HG02970 (cell line): ENCODE measurements around the gene RNF214.
"Not testable (repeated sequence)": the region's sequence is repeated elsewhere in the genome, so short reads cannot be mapped to it uniquely, and the experiment has no call there.

Source experiments
- ATAC-seq: cut with Tn5 transposase; IDR thresholded peaks from one replicate; pipeline ENCODE4 v1.9.1; 2021; ENCODE audit warnings: mild to moderate bottlenecking, moderate library complexity, moderate number of reproducible peaks; ENCODE audit not compliant: unreplicated experiment, low FRiP score

Gene RNF214

GRCh38 chr11:117309310-117309709 is 76.8 kb downstream of the RNF214 start:
- no peak for ATAC-seq

DNA sequence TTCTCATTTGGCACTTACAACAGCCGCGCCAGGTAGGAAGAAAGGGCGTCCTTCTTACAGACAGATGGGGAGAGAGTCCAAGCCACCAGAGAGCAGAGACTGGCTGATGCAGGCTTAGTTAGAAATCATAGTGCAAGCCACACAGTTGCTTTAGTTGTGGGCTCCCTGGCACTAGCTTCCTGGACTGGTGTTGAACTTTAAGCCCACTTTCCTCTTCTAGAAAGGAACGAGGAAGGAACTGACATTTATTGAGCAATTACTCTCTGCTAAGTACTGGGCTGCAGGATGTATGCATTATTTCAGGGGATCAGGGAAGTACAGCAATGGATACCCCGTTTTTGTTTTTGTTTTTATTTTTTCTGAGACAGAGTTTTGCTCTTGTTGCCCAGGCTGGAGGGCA is 80.6 kb downstream of the RNF214 start:
- ATAC-seq: no peak

DNA sequence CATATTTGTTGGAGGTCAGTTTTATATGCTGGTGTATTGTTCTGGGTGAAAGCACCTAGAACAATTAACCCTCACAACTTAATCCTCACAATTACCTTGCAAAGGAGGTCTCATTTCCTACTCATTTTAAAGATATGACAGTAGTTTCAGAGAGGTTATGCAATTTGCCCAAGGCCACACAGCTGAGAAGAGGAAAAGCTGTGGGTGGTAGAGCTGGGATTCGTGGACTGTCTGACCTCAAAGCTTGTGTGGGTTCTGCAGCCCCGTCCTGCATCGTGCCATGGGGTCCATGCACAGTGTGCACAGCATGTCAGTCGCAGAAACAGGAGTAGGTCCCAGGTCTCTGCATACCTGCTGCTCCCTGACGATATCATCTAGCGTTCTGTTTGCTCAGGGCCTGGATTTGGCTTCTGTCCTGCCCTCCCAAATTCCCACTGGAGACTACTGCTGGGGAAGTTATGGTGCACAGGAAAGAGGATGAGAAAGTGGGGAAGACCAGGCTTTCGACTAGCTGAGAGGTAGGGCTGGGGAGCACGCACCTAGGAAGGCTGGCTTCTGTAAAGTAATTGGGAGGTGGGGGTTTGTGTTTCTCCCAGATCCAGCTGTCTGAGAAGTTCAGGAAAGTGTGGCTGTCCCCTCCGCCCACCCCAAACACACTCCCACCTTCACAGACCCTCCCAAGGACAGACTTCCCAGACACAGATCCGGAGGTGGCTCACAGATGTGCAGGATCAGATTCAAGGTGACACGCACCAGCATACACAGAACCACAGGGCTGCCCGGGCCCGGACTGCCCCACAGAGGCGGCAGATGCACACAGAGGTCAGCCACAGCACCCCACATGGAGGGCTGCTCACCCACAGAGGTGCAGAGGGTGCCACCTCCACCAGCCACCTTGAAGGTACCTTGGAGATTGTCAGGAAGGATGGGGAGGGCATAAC is 81.6 kb downstream of the RNF214 start:
- ATAC-seq: no peak

GRCh38 chr11:117314840-117315239 is 82.4 kb downstream of the RNF214 start:
- no peak for ATAC-seq

DNA sequence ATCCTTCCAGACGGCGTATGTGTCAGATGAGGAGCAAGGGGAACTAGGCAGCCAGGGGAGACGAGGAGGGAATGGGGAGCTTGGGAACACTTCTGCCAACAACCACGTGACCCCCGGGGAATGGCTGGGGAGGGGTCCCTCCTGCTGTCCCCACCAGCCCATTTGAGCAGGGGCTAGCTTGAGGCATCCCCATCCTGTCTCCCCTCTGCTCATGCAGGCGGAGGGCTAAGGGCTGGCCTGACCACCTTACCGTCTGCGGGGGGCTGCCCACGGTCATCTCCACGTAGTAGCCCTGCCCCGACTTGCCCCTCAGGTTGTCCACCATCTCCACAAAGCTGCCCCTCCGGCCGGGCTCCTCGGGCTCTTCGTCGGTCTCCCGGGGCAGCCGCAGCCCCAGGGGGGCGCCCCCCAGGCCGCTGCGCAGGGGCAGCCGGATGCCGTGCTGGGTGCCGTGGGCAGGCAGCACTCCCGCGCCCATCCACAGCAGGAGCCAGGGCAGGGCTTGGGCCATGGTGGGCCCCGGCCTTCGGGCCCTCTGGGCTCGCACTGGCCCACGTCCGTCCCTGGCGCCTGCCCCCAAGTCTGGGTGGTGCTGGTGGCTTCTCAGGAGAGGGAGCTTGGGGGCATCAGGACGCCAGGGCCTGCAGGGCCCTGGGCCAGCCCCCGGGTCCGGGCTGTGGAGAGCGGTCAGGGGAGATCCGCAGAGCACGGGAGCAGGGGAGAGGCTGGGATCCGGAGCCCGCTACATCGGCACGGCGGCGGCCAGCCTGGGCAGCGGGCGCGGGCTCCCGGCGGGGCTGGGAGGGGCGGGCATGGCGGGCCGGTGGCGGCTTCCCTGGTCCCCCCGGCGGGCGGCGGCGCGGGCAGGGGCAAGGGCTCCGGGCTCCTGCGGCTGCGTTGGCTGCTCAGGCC is 83.1 kb downstream of the RNF214 start:
- no peak for ATAC-seq

DNA sequence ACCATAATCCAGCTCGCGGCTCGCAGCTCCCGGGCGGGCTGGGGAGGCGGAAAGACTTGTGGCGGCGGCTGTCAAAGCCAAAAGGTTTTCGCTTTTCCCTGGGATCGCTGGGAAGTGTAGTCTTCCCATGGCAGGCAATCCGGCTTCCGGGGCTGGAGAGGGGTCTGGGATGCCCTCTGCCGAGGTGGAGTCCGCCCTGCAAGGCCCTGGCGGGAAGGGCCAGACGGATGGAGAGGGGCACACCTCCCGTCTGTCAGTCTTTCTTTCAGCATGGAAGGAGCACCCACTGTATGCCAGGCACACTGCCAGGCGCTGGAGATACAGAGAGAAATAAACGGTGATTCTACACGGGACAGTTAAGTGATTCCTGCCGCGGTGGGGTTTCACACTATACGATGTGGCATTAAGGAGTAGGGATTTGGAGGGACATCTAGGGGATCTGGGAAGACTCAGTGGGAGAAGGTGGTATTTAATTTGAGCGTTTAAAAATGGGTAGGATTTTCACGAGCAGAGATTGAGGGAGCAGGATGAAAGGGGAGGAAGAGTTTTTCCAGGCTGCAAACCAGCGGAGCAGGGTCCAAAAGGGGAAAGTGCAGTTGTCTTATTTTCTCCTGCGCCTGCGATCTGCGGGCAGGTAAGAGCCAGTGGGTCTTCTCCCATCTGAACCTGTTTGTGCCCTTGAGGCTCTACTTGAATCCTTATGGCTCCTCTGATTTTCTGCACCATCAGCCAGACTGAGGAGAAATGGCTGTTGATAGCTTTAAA is 83.9 kb downstream of the RNF214 start, which contains the start of gene BACE1:
Gene BACE1 (minus strand): TSS at position 60 of the 765 bp plus-strand sequence. CDS start 461 bp downstream, outside the sequence.
- ATAC-seq: no peak

DNA sequence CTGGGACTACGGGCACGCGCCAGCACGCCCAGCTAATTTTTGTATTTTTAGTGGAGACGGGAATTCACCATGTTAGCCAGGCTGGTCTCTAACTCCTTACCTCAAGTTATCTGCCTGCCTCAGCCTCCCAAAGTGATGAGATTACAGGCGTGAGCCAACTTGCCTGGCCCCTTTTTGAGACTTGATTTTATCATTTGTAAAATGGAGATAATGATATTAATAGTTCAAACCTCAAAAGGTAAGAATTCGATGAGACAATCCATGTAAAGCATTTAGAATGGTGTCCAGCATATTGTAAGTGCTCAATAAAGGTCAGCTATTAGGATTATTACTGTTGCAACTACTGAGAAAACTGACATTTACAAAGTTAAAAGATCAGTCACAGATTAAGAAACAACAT is 86.3 kb downstream of the RNF214 start:
- no peak for ATAC-seq

- ATAC-seq: no peak
Observed at GRCh38 chr11:117319214-117319840, 86.9 kb downstream of the RNF214 start.

DNA sequence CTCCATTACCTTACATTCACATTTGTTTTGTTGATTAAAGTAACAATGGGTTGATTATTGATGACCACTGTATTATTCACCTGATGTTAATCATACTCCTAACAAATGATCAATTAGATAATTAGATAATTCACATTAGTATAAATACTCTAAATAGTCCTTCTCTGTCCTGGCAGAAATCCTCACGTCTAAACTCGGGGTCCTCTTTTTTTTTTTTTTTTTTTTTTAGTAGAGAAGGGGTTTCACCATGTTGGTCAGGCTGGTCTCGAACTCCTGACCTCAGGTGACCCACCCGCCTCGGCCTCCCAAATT is 94.7 kb downstream of the RNF214 start:
- ATAC-seq: not testable (repeated sequence)

DNA sequence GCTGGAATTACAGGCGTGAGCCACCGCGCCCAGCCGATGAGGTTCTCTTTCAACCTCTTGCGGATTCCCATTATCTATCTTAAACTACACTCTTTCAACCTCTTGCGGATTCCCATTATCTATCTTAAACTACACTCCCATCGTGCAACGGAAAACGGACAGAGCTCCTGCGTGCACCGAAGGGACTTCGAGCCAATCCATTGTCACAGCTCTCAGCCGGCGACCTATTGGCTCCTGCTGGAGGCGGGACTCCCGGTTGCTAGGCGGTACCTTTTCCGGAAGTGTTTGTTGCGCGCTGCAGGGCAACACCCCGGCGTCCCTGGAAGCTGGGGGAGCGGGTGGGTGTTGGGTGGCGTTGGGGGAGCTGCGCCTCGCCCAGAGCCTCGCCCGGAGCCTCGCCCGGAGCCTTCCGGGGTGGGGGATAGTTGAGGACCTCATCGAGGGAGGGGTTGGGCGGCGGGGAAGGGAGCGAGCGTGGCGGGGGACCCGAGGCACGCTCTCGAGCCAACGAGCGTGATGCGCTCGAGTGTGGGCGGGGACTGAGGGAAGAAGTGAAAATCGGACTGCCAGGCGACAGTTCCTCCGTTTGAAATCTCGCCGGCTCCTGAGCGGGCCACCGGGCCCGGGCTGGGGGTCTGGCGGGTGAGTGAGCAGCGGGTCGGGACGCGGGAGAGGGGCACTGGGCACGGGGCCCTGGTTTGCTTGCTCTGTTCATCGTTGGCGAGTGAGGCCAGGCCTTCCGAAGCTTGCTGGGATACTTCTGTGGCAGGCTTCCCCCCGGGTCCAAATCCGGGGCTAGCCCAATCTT is 95.3 kb downstream of the RNF214 start, which contains the start of gene CEP164:
Gene CEP164 (plus strand): TSS at position 288 of the 808 bp plus-strand sequence. CDS start 10,733 bp downstream, outside the sequence.
- ATAC-seq: peak; percentile 95

DNA sequence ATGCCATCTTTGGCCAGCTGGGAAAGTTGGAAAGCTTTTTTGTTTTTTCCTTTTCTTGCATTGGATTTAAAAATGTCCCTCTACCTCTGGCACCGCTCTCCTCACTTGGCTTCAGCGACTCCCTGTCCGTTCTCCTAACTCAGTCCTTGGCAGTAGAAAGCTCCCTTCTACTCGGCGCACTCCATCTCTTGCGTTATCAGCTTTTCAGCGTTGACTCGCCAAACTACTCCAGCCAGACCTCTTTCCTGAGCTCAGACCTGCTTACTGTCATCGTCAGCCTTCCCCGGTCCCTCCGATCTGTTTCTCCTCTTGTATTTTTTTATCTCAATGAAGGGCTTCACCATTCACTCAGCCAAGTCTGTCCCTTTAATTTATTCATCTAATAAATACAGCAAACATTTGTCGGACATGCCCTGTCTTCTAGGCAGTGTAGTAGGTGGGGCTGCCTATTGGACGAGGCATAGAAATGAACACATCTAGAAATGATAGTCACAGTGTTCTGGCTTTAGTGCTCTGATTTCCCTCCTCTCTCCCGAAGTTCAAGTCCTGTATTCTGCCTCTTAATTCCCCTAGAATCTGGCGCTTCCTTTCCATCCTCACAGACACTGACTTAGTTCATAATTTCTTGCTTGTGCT is 96.0 kb downstream of the RNF214 start:
- ATAC-seq: peak; percentile 4

GRCh38 chr11:117332843-117333242 is 100.4 kb downstream of the RNF214 start:
- no peak for ATAC-seq

- ATAC-seq: no peak
Observed at GRCh38 chr11:117333917-117334316, 101.4 kb downstream of the RNF214 start.

DNA sequence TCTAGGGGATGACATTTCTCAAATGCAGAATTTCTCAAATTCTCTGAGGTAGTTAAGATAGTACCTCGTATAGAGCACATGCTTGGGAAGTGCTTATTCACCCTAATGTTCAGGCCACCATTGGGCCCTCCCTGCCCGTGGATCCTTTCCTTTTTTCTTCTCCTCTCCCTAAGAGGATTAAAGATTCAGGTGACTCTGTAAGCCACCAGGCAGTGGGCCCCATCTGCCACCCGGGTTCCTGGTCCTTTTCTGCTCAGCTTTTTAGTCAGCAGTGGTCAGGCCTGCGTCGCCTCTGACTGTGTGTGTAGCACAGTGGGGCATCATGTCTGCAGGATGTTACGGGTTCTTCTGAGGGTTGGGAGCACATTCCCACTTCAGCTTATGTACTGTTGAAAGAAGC is 102.4 kb downstream of the RNF214 start:
- ATAC-seq: no peak

GRCh38 chr11:117335399-117335798 is 102.9 kb downstream of the RNF214 start:
- ATAC-seq: no peak
